IMR-90 (cell line): ENCODE data around the gene P2RX5. TPM values are rescaled to one million over a fixed set of nuclear protein-coding genes. Genes with fewer than 3 reads are reported as not detected.
"Not testable (repeated sequence)": the region's sequence is repeated elsewhere in the genome, so short reads cannot be mapped to it uniquely, and the experiment has no call there.

Experiments used
- ATAC-seq: fragments of 200-7000 bp; cut with Tn5 transposase; 2 replicates; pipeline ENCODE4 v1.9.1; 2020; ENCODE audit warnings: low read depth, mild to moderate bottlenecking, moderate library complexity
- BruUV-seq: library from RNA; stranded (reverse); fragments of 400-500 nt; replicated peaks from 2 replicates; lab custom pipeline; 2021; lab: Mats Ljungman, UMichigan
- CTCF ChIA-PET: fragments of 300-600 bp; formaldehyde crosslinking; extraction: SDS; loops from one replicate; lab custom pipeline; 2021; ENCODE audit warnings: antibody characterized with exemption; lab: Yijun Ruan, JAX
- POLR2A ChIA-PET: fragments of 300-600 bp; sonication (Branson Sonifier 250); formaldehyde crosslinking; loops from one replicate; lab custom pipeline; 2022; ENCODE audit warnings: antibody characterized with exemption; ENCODE audit not compliant: unreplicated experiment; lab: Charles Lee
- DNase-seq: peaks from one replicate; pipeline ENCODE4 v3.0.0; 2013
- H2AFZ ChIP-seq: replicated peaks from 2 replicates; pipeline ENCODE3; 2013; ENCODE audit warnings: low read length, mild to moderate bottlenecking; ENCODE audit not compliant: poor library complexity
- H2AK5ac ChIP-seq: 2 replicates; pipeline ENCODE4 v1.6.1; 2013; ENCODE audit warnings: low read depth, low read length, inconsistent platforms
- H2AK9ac ChIP-seq: replicated peaks from 2 replicates; pipeline ENCODE3; 2013; ENCODE audit warnings: mild to moderate bottlenecking, low read depth, low read length, moderate library complexity; ENCODE audit not compliant: poor library complexity
- H2BK120ac ChIP-seq: 2 replicates; pipeline ENCODE4 v1.6.1; 2013; ENCODE audit warnings: low read depth, low read length, inconsistent platforms
- H2BK15ac ChIP-seq: 3 replicates; pipeline ENCODE4 v1.6.1; 2013; ENCODE audit warnings: low read depth, low read length, inconsistent platforms
- H2BK20ac ChIP-seq: 2 replicates; pipeline ENCODE4 v1.6.1; 2013; ENCODE audit warnings: low read depth, mild to moderate bottlenecking, inconsistent platforms, low read length, moderate library complexity
- H2BK5ac ChIP-seq: 2 replicates; pipeline ENCODE4 v1.6.1; 2013; ENCODE audit warnings: mild to moderate bottlenecking, low read depth, low read length, inconsistent platforms; ENCODE audit not compliant: poor library complexity, severe bottlenecking
- H3K14ac ChIP-seq: replicated peaks from 2 replicates; pipeline ENCODE4 v1.6.1; 2013; ENCODE audit warnings: low read depth, low read length, inconsistent platforms
- H3K18ac ChIP-seq: 2 replicates; pipeline ENCODE4 v1.6.1; 2013; ENCODE audit warnings: low read depth, low read length, control low read depth
- H3K23ac ChIP-seq: 2 replicates; pipeline ENCODE4 v1.6.1; 2013; ENCODE audit warnings: low read depth, low read length, inconsistent platforms
- H3K27ac ChIP-seq: 2 replicates; pipeline ENCODE4 v1.5.1; 2013; ENCODE audit warnings: mild to moderate bottlenecking, control low read depth, low read length; ENCODE audit not compliant: insufficient read depth
- H3K27me3 ChIP-seq: 2 replicates; pipeline ENCODE4 v1.6.1; 2013; ENCODE audit warnings: low read length; ENCODE audit not compliant: control insufficient read depth, insufficient read depth
- H3K36me3 ChIP-seq: 2 replicates; pipeline ENCODE4 v1.6.1; 2013; ENCODE audit warnings: low read length, mixed read lengths; ENCODE audit not compliant: control insufficient read depth, insufficient read depth
- H3K4ac ChIP-seq: 2 replicates; pipeline ENCODE4 v1.6.1; 2013; ENCODE audit warnings: low read depth, low read length, inconsistent platforms
- H3K4me1 ChIP-seq: 2 replicates; pipeline ENCODE4 v1.6.1; 2013; ENCODE audit warnings: low read length, mixed read lengths; ENCODE audit not compliant: control insufficient read depth, insufficient read depth
- H3K4me2 ChIP-seq: 2 replicates; pipeline ENCODE4 v1.6.1; 2013; ENCODE audit warnings: low read depth, mild to moderate bottlenecking, control low read depth, low read length, moderate library complexity
- H3K4me3 ChIP-seq: 2 replicates; pipeline ENCODE4 v1.5.1; 2013; ENCODE audit warnings: low read depth, mild to moderate bottlenecking, control low read depth, low read length, moderate library complexity; ENCODE audit not compliant: insufficient read depth
- H3K56ac ChIP-seq: 2 replicates; pipeline ENCODE4 v1.6.1; 2013; ENCODE audit warnings: low read length, inconsistent platforms; ENCODE audit not compliant: insufficient read depth; ENCODE audit errors: extremely low read depth
- H3K79me1 ChIP-seq, 2 experiments: 2 replicates each; pipeline ENCODE4 v1.6.1; 2013; ENCODE audit warnings: low read length in 2 of 2, inconsistent platforms in 1 of 2, low read depth in 1 of 2
- H3K9ac ChIP-seq: 2 replicates; pipeline ENCODE4 v1.6.1; 2013; ENCODE audit warnings: low read depth, low read length, control low read depth
- H3K9me1 ChIP-seq: 2 replicates; pipeline ENCODE4 v1.6.1; 2013; ENCODE audit warnings: low read length, inconsistent platforms; ENCODE audit not compliant: insufficient read depth
- H3K9me3 ChIP-seq: 2 replicates; pipeline ENCODE4 v1.6.1; 2013; ENCODE audit warnings: low read length; ENCODE audit not compliant: control insufficient read depth, insufficient read depth
- H4K20me1 ChIP-seq: 2 replicates; pipeline ENCODE4 v1.6.1; 2013; ENCODE audit warnings: low read length, inconsistent platforms; ENCODE audit not compliant: insufficient read depth
- H4K5ac ChIP-seq: 2 replicates; pipeline ENCODE4 v1.6.1; 2013; ENCODE audit warnings: mild to moderate bottlenecking, low read depth, low read length, control low read depth
- H4K8ac ChIP-seq, 2 experiments: 2 replicates each; pipeline ENCODE4 v1.6.1; 2013; ENCODE audit warnings: low read depth in 2 of 2, low read length in 2 of 2, control low read depth in 1 of 2, inconsistent platforms in 1 of 2
- H4K91ac ChIP-seq: 2 replicates; pipeline ENCODE4 v1.6.1; 2013; ENCODE audit warnings: low read depth, low read length, inconsistent platforms; ENCODE audit not compliant: insufficient read depth
- WGBS, 2 experiments: methylation state at CpG; one replicate each; pipeline versions ENCODE4 v1.1.5 to v1.1.7; 2013; ENCODE audit warnings: missing lambda C conversion rate in 2 of 2; ENCODE audit not compliant: insufficient read length in 1 of 2; ENCODE audit errors: extremely low coverage in 2 of 2; 5-methylcytosine and 5-hydroxymethylcytosine counted together
- dilution Hi-C: fragments of 300-500 bp; cut with HindIII; formaldehyde crosslinking; loops from one replicate; pipeline ENCODE4 v1.14.3; 2018; ENCODE audit warnings: low sequenced_read_pairs; ENCODE audit not compliant: unreplicated experiment
- in situ Hi-C: fragments of 300-500 bp; cut with MboI; formaldehyde crosslinking; loops from 3 replicates; pipeline ENCODE4 v1.14.3; 2019; ENCODE audit warnings: low sequenced_read_pairs, inconsistent platforms, mixed read lengths
- intact Hi-C: fragments of 100-400 bp; cut with micrococcal nuclease; formaldehyde crosslinking; loops from 2 replicates; pipeline ENCODE4 v1.10.0; 2022
- polyA plus RNA-seq, 3 experiments: library from polyadenylated mRNA; depleted of rRNA; stranded (reverse); fragments of >200 nt; gene quantifications; 2 replicates each; pipeline ENCODE4 v1.2.3, GENCODE V29; 2012; ENCODE audit warnings: low replicate concordance in 1 of 3
- total RNA-seq: library from RNA; depleted of rRNA; stranded (reverse); fragments of >200 nt; gene quantifications from 2 replicates; pipeline ENCODE4 v1.2.3, GENCODE V29; 2012

P2RX5 gene
- total and polyA plus RNA-seq, 2 of the 4 experiments (the other 2 are of a cell fraction) = 1.8 to 3.7 TPM

- dilution Hi-C loops, H3K56ac ChIP-seq, H3K9me1 ChIP-seq, H4K20me1 ChIP-seq, H3K9ac ChIP-seq, H2AK9ac ChIP-seq, H3K9me3 ChIP-seq, H2BK5ac ChIP-seq, H2BK120ac ChIP-seq, H2BK20ac ChIP-seq, H2AK5ac ChIP-seq, H3K14ac ChIP-seq, H4K8ac ChIP-seq, H4K91ac ChIP-seq, H3K18ac ChIP-seq, H4K5ac ChIP-seq, H3K23ac ChIP-seq, H3K79me1 ChIP-seq, ATAC-seq, H2BK15ac ChIP-seq, H3K27me3 ChIP-seq, H3K4ac ChIP-seq, H3K4me3 ChIP-seq, H3K27ac ChIP-seq, BruUV-seq, H3K36me3 ChIP-seq, H2AFZ ChIP-seq, H3K4me2 ChIP-seq, DNase-seq, POLR2A ChIA-PET: not testable (repeated sequence)
- intact Hi-C loops (loop anchor here (1.0 to 10.0 kb wide), 4 partner anchors 40 to 690 kb away; no protein-coding TSS in a partner anchor), in situ Hi-C loops (loop anchor here (5.0 to 25.0 kb wide), 2 partner anchors 92 to 277 kb away; no protein-coding TSS in a partner anchor)
- peaks cover 21% of the 10 kb centered on the region for H3K4me1 ChIP-seq
- WGBS, 2 experiments = no CpG with 5 or more reads among the region's 10 CpGs
- CTCF ChIA-PET = interaction anchor here (0.9 to 1.7 kb wide), 4 partner anchors 15 to 128 kb away, joined by 3 to 7 read pairs (median 4); partner anchors contain the start of gene NCBP3
Measured at GRCh38 chr17:3734911-3735276, 38.9 kb upstream of the P2RX5 start.
